Measurements from ENCODE around the gene BLOC1S6. TPM values are rescaled to one million over a fixed set of nuclear protein-coding genes. Genes with fewer than 3 reads are reported as not detected.

BLOC1S6 gene
- total and polyA plus RNA-seq, 7 donors, result 14.3 to 55.2 (median 31.7) TPM

GRCh38 chr15:45544266-45545023 is 42.7 kb upstream of the BLOC1S6 start:
- no peak for TF ChIP-seq CTCF (IDR thresholded peaks at IDR 0.05)
- DNase-seq, result no peak
- no peak overlapping the region for H3K27ac ChIP-seq
- intact Hi-C loops (cut with DNase I), result no loop called here
- ATAC-seq, result no peak
- no peaks in the 10 kb centered on the region for H3K4me1 ChIP-seq
- H3K27me3 ChIP-seq (ENCODE audit: insufficient read depth in 3 of 3, low read length in 2 of 3), result no peaks in the 10 kb centered on the region
- 80 to 85% (median 81%) methylated on average over 4 of the region's 4 CpGs for WGBS, 3 donors
- no peak overlapping the region for H3K4me3 ChIP-seq
- no peaks in the 10 kb centered on the region for H3K9me3 ChIP-seq
- no peaks in the 10 kb centered on the region for H3K36me3 ChIP-seq (ENCODE audit: insufficient read depth in 1 of 2, low read depth in 1 of 2)

GRCh38 chr15:45546789-45547188 is 40.4 kb upstream of the BLOC1S6 start:
- no peaks in the 10 kb centered on the region for H3K36me3 ChIP-seq (ENCODE audit: insufficient read depth in 1 of 2, low read depth in 1 of 2)
- ATAC-seq, result no peak
- H3K27me3 ChIP-seq (ENCODE audit: insufficient read depth in 3 of 3, low read length in 2 of 3), result no peaks in the 10 kb centered on the region
- no peaks in the 10 kb centered on the region for H3K9me3 ChIP-seq
- WGBS, 3 donors, result 82 to 91% (median 90%) methylated on average over 7 of the region's 7 CpGs
- H3K4me1 ChIP-seq, result no peaks in the 10 kb centered on the region
- H3K27ac ChIP-seq, result no peak overlapping the region
- TF ChIP-seq CTCF (IDR thresholded peaks at IDR 0.05), result no peak
- DNase-seq, result no peak
- no peak overlapping the region for H3K4me3 ChIP-seq
- intact Hi-C loops (cut with DNase I), result no loop called here

- Histone ChIP-seq H3K9me3 (no peaks in the 10 kb centered on the region), H3K27me3 (ENCODE audit: insufficient read depth in 3 of 3, low read length in 2 of 3) (no peaks in the 10 kb centered on the region), H3K4me3 (no peak overlapping the region), H3K27ac (no peak overlapping the region), H3K4me1 (no peaks in the 10 kb centered on the region), H3K36me3 (ENCODE audit: insufficient read depth in 1 of 2, low read depth in 1 of 2) (no peaks in the 10 kb centered on the region)
- TF ChIP-seq CTCF (IDR thresholded peaks at IDR 0.05), result no peak
- DNase-seq (no peak), ATAC-seq (no peak)
- intact Hi-C loops (cut with DNase I), result no loop called here
- WGBS, 3 donors, result 75 to 78% (median 77%) methylated on average over 17 of the region's 17 CpGs
These were observed 38.2 kb upstream of the BLOC1S6 start for GRCh38 chr15:45548753-45549520.

- H3K27ac ChIP-seq, result no peak overlapping the region
- no peak for TF ChIP-seq CTCF (IDR thresholded peaks at IDR 0.05)
- H3K4me3 ChIP-seq, result no peak overlapping the region
- 82 to 83% (median 83%) methylated on average over 9 of the region's 9 CpGs for WGBS, 3 donors
- ATAC-seq (no peak), DNase-seq (no peak)
- no peaks in the 10 kb centered on the region for H3K4me1 ChIP-seq
- no peaks in the 10 kb centered on the region for H3K27me3 ChIP-seq (ENCODE audit: insufficient read depth in 3 of 3, low read length in 2 of 3)
- intact Hi-C loops (cut with DNase I), result no loop called here
- no peaks in the 10 kb centered on the region for H3K9me3 ChIP-seq
- H3K36me3 ChIP-seq (ENCODE audit: insufficient read depth in 1 of 2, low read depth in 1 of 2), result no peaks in the 10 kb centered on the region
These were observed 37.5 kb upstream of the BLOC1S6 start for GRCh38 chr15:45549541-45550220.
